Mucosa of rectum (tissue), 2 donors: ENCODE results near the gene SELP.

Source experiments
- H3K27ac ChIP-seq, 2 donors: one replicate each; pipeline ENCODE4 v1.7.0; 2013; ENCODE audit warnings: inconsistent platforms in 2 of 2, low read depth in 2 of 2, low read length in 2 of 2
- H3K27me3 ChIP-seq, 2 donors: one replicate each; pipeline ENCODE4 v1.7.0; 2013; ENCODE audit warnings: low read length in 2 of 2; ENCODE audit not compliant: control insufficient read depth in 2 of 2, insufficient read depth in 2 of 2
- H3K36me3 ChIP-seq, 2 donors: one replicate each; pipeline ENCODE4 v1.7.0; 2013; ENCODE audit warnings: low read length in 2 of 2; ENCODE audit not compliant: control insufficient read depth in 2 of 2, insufficient read depth in 2 of 2
- H3K4me1 ChIP-seq, 2 donors: one replicate each; pipeline ENCODE4 v1.7.0; 2013; ENCODE audit warnings: low read length in 2 of 2, mild to moderate bottlenecking in 1 of 2; ENCODE audit not compliant: control insufficient read depth in 2 of 2, insufficient read depth in 2 of 2
- H3K4me3 ChIP-seq, 2 donors: one replicate each; pipeline ENCODE4 v1.7.0; 2013; ENCODE audit warnings: low read length in 2 of 2
- H3K9ac ChIP-seq, 2 donors: one replicate each; pipeline ENCODE4 v1.7.0; 2013; ENCODE audit warnings: low read length in 2 of 2, low read depth in 1 of 2, mild to moderate bottlenecking in 1 of 2
- H3K9me3 ChIP-seq, 2 donors: one replicate each; pipeline ENCODE4 v1.7.0; 2013; ENCODE audit warnings: low read length in 2 of 2; ENCODE audit not compliant: control insufficient read depth in 2 of 2
- donor health status: healthy.
- donor health status: Normal muscosa, but diverticular disease.

SELP gene

GRCh38 chr1:169577981-169578738, 51.8 kb downstream of the SELP start:
- Histone ChIP-seq H3K27me3 (no peaks in the 10 kb centered on the region), H3K4me1 (no peaks in the 10 kb centered on the region), H3K9me3 (no peaks in the 10 kb centered on the region), H3K27ac (no peak overlapping the region), H3K4me3 (no peak overlapping the region), H3K36me3 (no peaks in the 10 kb centered on the region), H3K9ac (no peak overlapping the region)

- Histone ChIP-seq H3K4me3 (no peak overlapping the region), H3K9me3 (no peaks in the 10 kb centered on the region), H3K36me3 (no peaks in the 10 kb centered on the region), H3K27me3 (no peaks in the 10 kb centered on the region), H3K4me1 (no peaks in the 10 kb centered on the region), H3K27ac (no peak overlapping the region), H3K9ac (no peak overlapping the region)
Observed at GRCh38 chr1:169576935-169577331, 53.0 kb downstream of the SELP start.

GRCh38 chr1:169576241-169576934, 53.5 kb downstream of the SELP start:
- Histone ChIP-seq H3K27me3 (no peaks in the 10 kb centered on the region), H3K4me3 (no peak overlapping the region), H3K4me1 (peaks cover 0 to 2% of the 10 kb centered on the region in 2 donors), H3K27ac (no peak overlapping the region), H3K9ac (no peak overlapping the region), H3K36me3 (no peaks in the 10 kb centered on the region), H3K9me3 (no peaks in the 10 kb centered on the region)

- H3K9ac ChIP-seq: no peak overlapping the region
- no peaks in the 10 kb centered on the region for H3K36me3 ChIP-seq
- peaks cover 5 to 6% of the 10 kb centered on the region in 2 donors for H3K4me1 ChIP-seq
- no peak overlapping the region for H3K27ac ChIP-seq
- H3K9me3 ChIP-seq: no peaks in the 10 kb centered on the region
- no peak overlapping the region for H3K4me3 ChIP-seq
- no peaks in the 10 kb centered on the region for H3K27me3 ChIP-seq
Observed at GRCh38 chr1:169574336-169574735, 55.6 kb downstream of the SELP start.

GRCh38 chr1:169572187-169572586, 57.7 kb downstream of the SELP start:
- no peak overlapping the region for H3K4me3 ChIP-seq
- H3K27ac ChIP-seq: no peak overlapping the region
- H3K27me3 ChIP-seq: no peaks in the 10 kb centered on the region
- H3K4me1 ChIP-seq: peaks cover 5 to 6% of the 10 kb centered on the region in 2 donors
- no peak overlapping the region for H3K9ac ChIP-seq
- no peaks in the 10 kb centered on the region for H3K36me3 ChIP-seq
- no peaks in the 10 kb centered on the region for H3K9me3 ChIP-seq

GRCh38 chr1:169571450-169571849, 58.5 kb downstream of the SELP start:
- H3K27me3 ChIP-seq: no peaks in the 10 kb centered on the region
- no peaks in the 10 kb centered on the region for H3K9me3 ChIP-seq
- no peak overlapping the region for H3K9ac ChIP-seq
- no peak overlapping the region for H3K4me3 ChIP-seq
- no peaks in the 10 kb centered on the region for H3K36me3 ChIP-seq
- H3K27ac ChIP-seq: no peak overlapping the region
- H3K4me1 ChIP-seq: peaks cover 5 to 6% of the 10 kb centered on the region in 2 donors

GRCh38 chr1:169570172-169570574, 59.8 kb downstream of the SELP start:
- Histone ChIP-seq H3K27me3 (no peaks in the 10 kb centered on the region), H3K4me3 (no peak overlapping the region), H3K4me1 (peaks cover 5 to 6% of the 10 kb centered on the region in 2 donors), H3K36me3 (no peaks in the 10 kb centered on the region), H3K9me3 (no peaks in the 10 kb centered on the region), H3K9ac (no peak overlapping the region), H3K27ac (peak overlapping the region in 1 of 2 donors; percentile 15)

- Histone ChIP-seq H3K4me1 (peaks cover 5 to 6% of the 10 kb centered on the region in 2 donors), H3K9me3 (peaks cover 0 to 2% of the 10 kb centered on the region in 2 donors), H3K36me3 (no peaks in the 10 kb centered on the region), H3K27me3 (no peaks in the 10 kb centered on the region), H3K4me3 (no peak overlapping the region), H3K9ac (no peak overlapping the region), H3K27ac (no peak overlapping the region)
Observed at GRCh38 chr1:169568497-169568896, 61.4 kb downstream of the SELP start.

- H3K4me3 ChIP-seq: no peak overlapping the region
- peak overlapping the region in 1 of 2 donors; percentile 6 for H3K27ac ChIP-seq
- peaks cover 0 to 2% of the 10 kb centered on the region in 2 donors for H3K9me3 ChIP-seq
- no peaks in the 10 kb centered on the region for H3K36me3 ChIP-seq
- no peaks in the 10 kb centered on the region for H3K27me3 ChIP-seq
- H3K9ac ChIP-seq: no peak overlapping the region
- H3K4me1 ChIP-seq: peaks cover 3 to 5% of the 10 kb centered on the region in 2 donors
Observed at GRCh38 chr1:169565335-169566271, 64.3 kb downstream of the SELP start.
